HepG2 (cell line): ENCODE data around the gene RAC3. TPM values are rescaled to one million over a fixed set of nuclear protein-coding genes. Genes with fewer than 3 reads are reported as not detected.

Source experiments
- CREM ChIP-seq, 2 experiments: sonication (generic) in 1 of 2; formaldehyde crosslinking in 1 of 2; IDR thresholded peaks; 2 replicates each; pipeline versions ENCODE4 v1.4.0 to v1.6.1; 2016 to 2020; ENCODE audit warnings: antibody characterized with exemption in 1 of 2, mild to moderate bottlenecking in 1 of 2, missing genetic modification reagents in 1 of 2
- EHMT2 ChIP-seq: fragments of 200-600 bp; sonication (generic); IDR thresholded peaks from 2 replicates; pipeline ENCODE4 v1.7.0; 2017; ENCODE audit warnings: antibody characterized with exemption, low read depth, low read length, borderline replicate concordance
- GATAD2A ChIP-seq: IDR thresholded peaks from 2 replicates; pipeline ENCODE4 v1.6.1; 2016
- GTF2F1 ChIP-seq: fragments of 150-350 bp; IDR thresholded peaks from 2 replicates; pipeline ENCODE4 v1.6.1; 2014; ENCODE audit warnings: low read length
- KDM3A ChIP-seq: IDR thresholded peaks from 2 replicates; pipeline ENCODE4 v1.6.1; 2018; ENCODE audit warnings: low read depth, missing compliant biosample characterization
- MAFG ChIP-seq: sonication (generic); formaldehyde crosslinking; IDR thresholded peaks from 2 replicates; pipeline ENCODE4 v1.5.1; 2020; ENCODE audit warnings: mild to moderate bottlenecking, missing genetic modification reagents
- MEIS2 ChIP-seq: sonication (generic); formaldehyde crosslinking; IDR thresholded peaks from 2 replicates; pipeline ENCODE4 v1.9.0; 2021; ENCODE audit warnings: mild to moderate bottlenecking, missing genetic modification reagents
- NCOA1 ChIP-seq: sonication (generic); formaldehyde crosslinking; IDR thresholded peaks from 2 replicates; pipeline ENCODE4 v1.9.0; 2021; ENCODE audit warnings: missing genetic modification reagents
- POLR2G ChIP-seq: fragments of 200-400 bp; formaldehyde crosslinking; IDR thresholded peaks from 2 replicates; pipeline ENCODE4 v1.6.1; 2018; ENCODE audit warnings: mild to moderate bottlenecking, low read depth, low read length, moderate library complexity
- RFXAP ChIP-seq: sonication (generic); formaldehyde crosslinking; IDR thresholded peaks from 2 replicates; pipeline ENCODE4 v1.4.0; 2020; ENCODE audit warnings: missing genetic modification reagents, borderline replicate concordance
- ZFY ChIP-seq: sonication (generic); formaldehyde crosslinking; IDR thresholded peaks from 2 replicates; pipeline ENCODE4 v1.4.0; 2020; ENCODE audit warnings: missing genetic modification reagents
- ZNF275 ChIP-seq: sonication (generic); formaldehyde crosslinking; IDR thresholded peaks from 2 replicates; pipeline ENCODE4 v1.8.0; 2022; ENCODE audit warnings: missing genetic modification reagents, mild to moderate bottlenecking, inconsistent platforms, borderline replicate concordance
- ZNF512 ChIP-seq: sonication (generic); formaldehyde crosslinking; IDR thresholded peaks from 2 replicates; pipeline ENCODE4 v1.4.0; 2020; ENCODE audit warnings: mild to moderate bottlenecking, missing genetic modification reagents
- ZNF570 ChIP-seq: sonication (generic); formaldehyde crosslinking; IDR thresholded peaks from 2 replicates; pipeline ENCODE4 v1.4.0; 2020; ENCODE audit warnings: mild to moderate bottlenecking, missing genetic modification reagents, borderline replicate concordance
- ZNF572 ChIP-seq: sonication (generic); formaldehyde crosslinking; IDR thresholded peaks from 2 replicates; pipeline ENCODE4 v1.5.1; 2020; ENCODE audit warnings: mild to moderate bottlenecking, missing genetic modification reagents
- ZNF878 ChIP-seq: sonication (generic); formaldehyde crosslinking; IDR thresholded peaks from 2 replicates; pipeline ENCODE4 v1.8.1; 2023; ENCODE audit warnings: mild to moderate bottlenecking, missing genetic modification reagents, moderate library complexity
- polyA plus RNA-seq, 8 experiments: library from polyadenylated mRNA; depleted of rRNA in 3 of 8; stranded (reverse) in 7 of 8; unstranded in 1 of 8; fragments of >200 nt; fragmentation: Illumina TruSeq in 4 of 8; extraction: Trizol in 4 of 8; gene quantifications; 2 replicates each; pipeline versions ENCODE4 v1.2.1 to v1.2.3, GENCODE V29; 2011 to 2016; ENCODE audit warnings: low read depth in 4 of 8, missing spikeins in 1 of 8, mixed read lengths in 1 of 8; ENCODE audit not compliant: insufficient read depth in 1 of 8
- total RNA-seq, 5 experiments: library from RNA; depleted of rRNA; stranded (reverse); fragments of >200 nt; fragmentation: Illumina TruSeq; extraction: Trizol; gene quantifications; 2 replicates each; pipeline ENCODE4 v1.2.3, GENCODE V29; 2016; ENCODE audit warnings: low read depth in 1 of 5
- TF ChIP-seq, protein P1 (sequence below): sonication (generic); formaldehyde crosslinking; IDR thresholded peaks from 2 replicates; pipeline ENCODE4 v1.5.0; 2020; ENCODE audit warnings: mild to moderate bottlenecking, missing genetic modification reagents, borderline replicate concordance
- TF ChIP-seq, protein P2 (sequence below): IDR thresholded peaks from 2 replicates; pipeline ENCODE4 v1.6.1; 2018; ENCODE audit warnings: missing genetic modification reagents, mild to moderate bottlenecking, missing compliant biosample characterization

Gene RAC3
- total and polyA plus RNA-seq, 2 of the 13 experiments (the other 11 are each of a cell fraction or from before 2014, with no cell fraction given): 10.5 to 21.3 TPM

DNA sequence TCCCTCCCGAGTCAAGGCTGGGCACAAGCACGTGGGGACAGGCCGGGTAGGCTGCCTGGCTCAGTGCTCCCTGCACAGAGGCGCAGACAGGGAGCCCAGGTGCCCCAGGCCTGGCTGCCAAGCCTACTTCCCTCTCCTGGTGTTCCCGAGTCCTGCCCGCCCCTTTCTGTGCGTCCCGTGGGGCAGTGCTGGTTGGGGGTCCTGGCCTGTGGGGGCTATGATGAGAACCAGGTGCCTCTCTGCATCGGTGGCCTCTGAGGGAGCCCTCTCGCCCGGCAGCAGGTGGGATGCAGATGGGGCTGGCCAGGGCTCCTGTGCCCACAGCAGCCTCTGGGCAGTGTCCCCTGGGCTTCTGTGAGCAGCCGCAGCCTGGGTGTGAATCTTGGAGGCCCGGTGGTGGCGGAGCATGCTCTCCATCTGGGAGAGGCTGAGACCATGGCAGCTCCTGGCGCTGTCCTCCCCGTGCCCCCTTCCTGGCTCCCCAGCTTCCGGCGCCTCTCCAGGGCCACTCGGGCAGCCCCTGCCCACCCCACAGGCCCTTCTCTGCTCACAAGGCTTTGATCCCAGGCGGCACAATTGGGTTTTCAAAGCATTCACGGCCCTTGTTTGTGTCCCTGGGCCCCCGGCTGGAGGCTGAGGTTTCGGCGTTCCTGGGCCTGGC, 16.0 kb upstream of the RAC3 start (continued):
- TF ChIP-seq MAFG (CRISPR knock-in tag) (no peak), ZNF570 (CRISPR knock-in tag) (no peak), ZNF878 (CRISPR knock-in tag) (no peak), MEIS2 (CRISPR knock-in tag) (no peak), GATAD2A (peak; percentile 81), CREM (IDR thresholded peaks at IDR 0.05) (peak; percentile 90), CREM (CRISPR knock-in tag; IDR thresholded peaks at IDR 0.05) (no peak), GTF2F1 (no peak), KDM3A (CRISPR knock-in tag) (0 out of 2 replicates have a peak, but pooled peaks have one; percentile 25), ZNF512 (CRISPR knock-in tag) (no peak), NCOA1 (no peak), POLR2G (peak; percentile 16), EHMT2 (no peak), RFXAP (CRISPR knock-in tag) (0 out of 2 replicates have a peak, but pooled peaks have one; percentile 13), ZNF572 (no peak), ZFY (peak; percentile 56; the same call in 1 of the 2 replicates), ZNF275 (no peak)
- TF ChIP-seq, protein P1, sequence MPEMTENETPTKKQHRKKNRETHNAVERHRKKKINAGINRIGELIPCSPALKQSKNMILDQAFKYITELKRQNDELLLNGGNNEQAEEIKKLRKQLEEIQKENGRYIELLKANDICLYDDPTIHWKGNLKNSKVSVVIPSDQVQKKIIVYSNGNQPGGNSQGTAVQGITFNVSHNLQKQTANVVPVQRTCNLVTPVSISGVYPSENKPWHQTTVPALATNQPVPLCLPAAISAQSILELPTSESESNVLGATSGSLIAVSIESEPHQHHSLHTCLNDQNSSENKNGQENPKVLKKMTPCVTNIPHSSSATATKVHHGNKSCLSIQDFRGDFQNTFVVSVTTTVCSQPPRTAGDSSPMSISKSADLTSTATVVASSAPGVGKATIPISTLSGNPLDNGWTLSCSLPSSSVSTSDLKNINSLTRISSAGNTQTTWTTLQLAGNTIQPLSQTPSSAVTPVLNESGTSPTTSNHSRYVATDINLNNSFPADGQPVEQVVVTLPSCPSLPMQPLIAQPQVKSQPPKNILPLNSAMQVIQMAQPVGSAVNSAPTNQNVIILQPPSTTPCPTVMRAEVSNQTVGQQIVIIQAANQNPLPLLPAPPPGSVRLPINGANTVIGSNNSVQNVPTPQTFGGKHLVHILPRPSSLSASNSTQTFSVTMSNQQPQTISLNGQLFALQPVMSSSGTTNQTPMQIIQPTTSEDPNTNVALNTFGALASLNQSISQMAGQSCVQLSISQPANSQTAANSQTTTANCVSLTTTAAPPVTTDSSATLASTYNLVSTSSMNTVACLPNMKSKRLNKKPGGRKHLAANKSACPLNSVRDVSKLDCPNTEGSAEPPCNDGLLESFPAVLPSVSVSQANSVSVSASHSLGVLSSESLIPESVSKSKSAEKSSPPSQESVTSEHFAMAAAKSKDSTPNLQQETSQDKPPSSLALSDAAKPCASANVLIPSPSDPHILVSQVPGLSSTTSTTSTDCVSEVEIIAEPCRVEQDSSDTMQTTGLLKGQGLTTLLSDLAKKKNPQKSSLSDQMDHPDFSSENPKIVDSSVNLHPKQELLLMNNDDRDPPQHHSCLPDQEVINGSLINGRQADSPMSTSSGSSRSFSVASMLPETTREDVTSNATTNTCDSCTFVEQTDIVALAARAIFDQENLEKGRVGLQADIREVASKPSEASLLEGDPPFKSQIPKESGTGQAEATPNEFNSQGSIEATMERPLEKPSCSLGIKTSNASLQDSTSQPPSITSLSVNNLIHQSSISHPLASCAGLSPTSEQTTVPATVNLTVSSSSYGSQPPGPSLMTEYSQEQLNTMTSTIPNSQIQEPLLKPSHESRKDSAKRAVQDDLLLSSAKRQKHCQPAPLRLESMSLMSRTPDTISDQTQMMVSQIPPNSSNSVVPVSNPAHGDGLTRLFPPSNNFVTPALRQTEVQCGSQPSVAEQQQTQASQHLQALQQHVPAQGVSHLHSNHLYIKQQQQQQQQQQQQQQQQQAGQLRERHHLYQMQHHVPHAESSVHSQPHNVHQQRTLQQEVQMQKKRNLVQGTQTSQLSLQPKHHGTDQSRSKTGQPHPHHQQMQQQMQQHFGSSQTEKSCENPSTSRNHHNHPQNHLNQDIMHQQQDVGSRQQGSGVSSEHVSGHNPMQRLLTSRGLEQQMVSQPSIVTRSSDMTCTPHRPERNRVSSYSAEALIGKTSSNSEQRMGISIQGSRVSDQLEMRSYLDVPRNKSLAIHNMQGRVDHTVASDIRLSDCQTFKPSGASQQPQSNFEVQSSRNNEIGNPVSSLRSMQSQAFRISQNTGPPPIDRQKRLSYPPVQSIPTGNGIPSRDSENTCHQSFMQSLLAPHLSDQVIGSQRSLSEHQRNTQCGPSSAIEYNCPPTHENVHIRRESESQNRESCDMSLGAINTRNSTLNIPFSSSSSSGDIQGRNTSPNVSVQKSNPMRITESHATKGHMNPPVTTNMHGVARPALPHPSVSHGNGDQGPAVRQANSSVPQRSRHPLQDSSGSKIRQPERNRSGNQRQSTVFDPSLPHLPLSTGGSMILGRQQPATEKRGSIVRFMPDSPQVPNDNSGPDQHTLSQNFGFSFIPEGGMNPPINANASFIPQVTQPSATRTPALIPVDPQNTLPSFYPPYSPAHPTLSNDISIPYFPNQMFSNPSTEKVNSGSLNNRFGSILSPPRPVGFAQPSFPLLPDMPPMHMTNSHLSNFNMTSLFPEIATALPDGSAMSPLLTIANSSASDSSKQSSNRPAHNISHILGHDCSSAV (CRISPR knock-in tag): no peak
- TF ChIP-seq, protein P2, sequence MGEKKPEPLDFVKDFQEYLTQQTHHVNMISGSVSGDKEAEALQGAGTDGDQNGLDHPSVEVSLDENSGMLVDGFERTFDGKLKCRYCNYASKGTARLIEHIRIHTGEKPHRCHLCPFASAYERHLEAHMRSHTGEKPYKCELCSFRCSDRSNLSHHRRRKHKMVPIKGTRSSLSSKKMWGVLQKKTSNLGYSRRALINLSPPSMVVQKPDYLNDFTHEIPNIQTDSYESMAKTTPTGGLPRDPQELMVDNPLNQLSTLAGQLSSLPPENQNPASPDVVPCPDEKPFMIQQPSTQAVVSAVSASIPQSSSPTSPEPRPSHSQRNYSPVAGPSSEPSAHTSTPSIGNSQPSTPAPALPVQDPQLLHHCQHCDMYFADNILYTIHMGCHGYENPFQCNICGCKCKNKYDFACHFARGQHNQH: no peak
